Putamen (tissue), 1 donor: ENCODE results near the gene ZFPM1.

Experiments used
- DNase-seq: peaks from one replicate; pipeline ENCODE4 v3.0.0-alpha.2; 2016; ENCODE audit warnings: low spot score

ZFPM1 gene

DNA sequence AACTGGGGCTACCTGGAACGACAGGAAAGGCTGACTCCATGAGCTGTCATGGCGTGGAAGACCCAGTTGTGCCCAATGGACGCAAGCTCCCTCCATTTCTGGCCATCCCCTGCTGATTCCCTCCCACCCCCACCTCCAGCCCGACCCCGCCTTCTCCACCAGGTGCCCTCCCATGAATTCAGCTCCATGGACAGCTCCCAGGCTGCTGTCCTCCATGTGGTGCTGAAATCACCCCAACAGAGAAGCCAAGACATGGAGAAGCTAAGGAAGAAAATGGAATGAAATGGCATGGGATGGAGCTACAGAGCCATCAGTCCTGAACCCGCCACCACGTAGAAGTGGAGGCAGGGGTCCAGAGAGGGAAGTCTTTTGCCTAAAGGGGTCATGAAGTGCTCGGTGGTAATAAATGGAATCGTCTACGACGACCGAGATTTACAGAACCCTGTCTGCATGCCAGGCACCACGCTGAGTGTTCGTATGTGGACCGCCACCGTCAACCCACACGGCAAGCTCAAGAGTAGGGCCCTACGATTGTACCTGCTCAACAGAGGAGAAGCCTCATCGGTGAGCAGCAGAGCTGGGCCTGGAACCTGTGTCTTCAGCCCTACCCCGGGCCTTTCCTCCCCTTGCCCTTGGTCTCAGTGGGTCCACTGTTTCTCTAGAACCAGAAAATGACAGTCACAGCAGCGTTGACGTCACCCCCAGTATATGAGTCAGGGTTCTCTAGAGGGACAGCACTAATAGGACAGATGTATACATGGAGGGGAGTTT is 107.8 kb downstream of the ZFPM1 start:
- DNase-seq, result no peak

DNA sequence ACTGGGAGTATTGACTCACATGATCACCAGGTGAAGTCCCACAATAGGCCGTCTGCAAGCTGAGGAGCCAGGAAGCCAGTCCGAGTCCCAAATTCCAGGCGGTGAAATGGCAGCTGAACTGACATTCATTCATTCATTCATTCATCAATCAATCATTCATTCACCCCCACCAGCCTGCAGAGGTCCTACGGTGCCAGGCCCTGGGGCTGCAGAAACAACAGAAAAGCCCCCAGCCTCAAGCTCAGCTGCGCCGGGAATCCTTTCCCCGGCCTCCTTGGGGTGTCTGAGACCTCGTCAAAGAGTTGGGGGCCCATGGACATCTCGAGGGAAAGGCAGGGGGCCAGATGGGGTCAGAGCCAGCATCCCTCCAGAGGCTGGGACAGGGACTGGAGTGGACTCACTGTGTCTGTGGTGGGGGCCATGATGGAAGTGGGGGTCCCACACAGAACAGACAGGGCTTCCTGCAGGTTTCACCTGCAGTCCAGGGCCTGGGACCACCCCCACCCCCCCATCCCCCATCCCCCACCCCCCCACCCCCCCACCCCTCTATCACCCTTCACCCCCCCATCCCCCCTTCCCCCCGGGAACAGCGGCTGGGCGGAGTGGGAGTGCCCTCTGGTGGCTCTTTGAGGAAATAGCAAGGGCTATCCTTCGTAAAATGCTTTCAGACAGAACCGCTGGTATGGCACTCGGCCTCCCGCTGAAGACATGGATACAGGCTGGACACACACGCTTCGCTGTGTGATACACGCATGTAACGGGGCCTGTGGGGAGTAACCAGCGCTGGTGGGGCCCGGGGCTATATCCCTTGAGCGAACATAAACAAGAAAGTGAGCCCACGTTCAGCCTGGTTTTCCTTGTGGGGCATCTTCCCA is 108.6 kb downstream of the ZFPM1 start:
- peak; percentile 32 for DNase-seq

DNA sequence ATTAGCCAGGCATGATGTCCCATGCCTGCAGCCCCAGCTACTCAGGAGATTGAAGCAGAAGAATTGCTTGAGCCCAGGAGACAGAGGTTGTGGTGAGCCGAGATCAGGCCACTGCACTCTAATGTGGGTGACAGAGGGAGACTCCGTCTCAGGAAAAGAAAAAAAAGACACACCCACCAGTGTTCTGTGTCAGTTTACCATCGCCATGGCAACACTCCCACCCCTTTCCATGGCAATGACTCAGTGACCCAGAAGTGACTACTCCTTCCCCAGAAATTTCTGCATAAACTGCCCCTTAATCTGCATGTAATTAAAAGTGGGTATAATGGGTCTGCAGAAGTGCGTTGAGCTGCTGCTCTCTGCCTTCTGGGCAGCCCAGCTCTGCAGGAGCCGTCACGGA is 113.1 kb downstream of the ZFPM1 start:
- peak; percentile 57 for DNase-seq

DNA sequence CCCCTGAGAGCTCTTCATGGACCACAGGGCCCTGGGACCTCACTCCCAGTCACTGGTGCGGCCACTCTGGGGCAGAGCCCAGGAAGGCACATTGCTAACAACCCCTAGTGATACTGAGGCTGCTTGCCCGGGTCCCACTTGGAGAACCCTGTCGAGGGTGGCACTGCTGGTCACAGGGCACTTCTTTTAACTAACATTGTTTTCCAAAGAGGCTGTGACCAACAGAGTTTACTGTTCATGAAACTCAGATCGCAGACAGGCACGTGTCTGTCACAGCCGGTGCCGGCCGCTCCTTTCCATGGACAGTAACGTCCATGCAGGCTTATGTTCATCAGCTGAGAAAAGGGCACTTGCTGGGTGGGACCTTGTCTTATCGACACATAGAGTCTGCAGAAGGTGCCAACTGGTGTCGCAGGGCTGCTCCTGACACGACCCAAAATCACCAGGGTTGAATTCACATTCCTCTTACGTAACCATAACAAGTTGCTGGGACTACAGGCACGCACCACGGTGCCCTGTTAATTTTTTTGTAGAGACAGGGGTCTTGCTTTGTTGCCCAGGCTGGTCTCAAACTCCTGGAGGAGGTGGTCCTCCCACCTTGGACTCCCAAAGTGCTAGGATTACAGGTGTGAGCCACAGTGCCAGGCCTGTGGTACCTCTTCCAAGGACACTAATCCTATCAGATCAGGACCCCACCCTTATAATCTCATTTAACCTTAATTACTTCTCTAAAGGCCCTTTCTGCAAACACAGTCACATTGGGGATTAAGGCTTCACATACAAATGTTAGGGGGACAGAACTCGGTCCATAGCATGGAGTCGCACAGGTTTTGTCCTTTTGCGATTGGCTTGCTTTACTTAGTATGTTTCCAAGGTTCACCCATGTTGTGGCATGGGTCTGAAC is 115.9 kb downstream of the ZFPM1 start:
- DNase-seq, result no peak

DNA sequence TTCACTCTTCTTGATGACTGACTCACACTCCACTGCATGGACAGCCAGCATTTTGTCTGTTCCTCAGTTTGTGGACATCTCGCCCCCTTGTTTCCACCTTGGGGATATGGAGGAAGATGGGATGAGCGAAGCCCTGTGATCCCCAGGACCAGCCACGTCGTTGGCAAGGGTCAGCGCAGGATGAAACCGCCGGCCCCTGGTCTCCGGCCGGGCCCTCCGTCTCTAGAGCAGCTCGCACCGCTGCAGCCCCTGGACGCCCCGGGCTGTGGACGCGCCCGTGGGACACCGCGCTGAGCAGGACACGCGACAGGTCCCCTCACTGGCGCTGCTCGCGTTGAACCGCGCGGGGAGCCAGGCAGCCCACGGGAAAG is 116.5 kb downstream of the ZFPM1 start:
- no peak for DNase-seq

DNA sequence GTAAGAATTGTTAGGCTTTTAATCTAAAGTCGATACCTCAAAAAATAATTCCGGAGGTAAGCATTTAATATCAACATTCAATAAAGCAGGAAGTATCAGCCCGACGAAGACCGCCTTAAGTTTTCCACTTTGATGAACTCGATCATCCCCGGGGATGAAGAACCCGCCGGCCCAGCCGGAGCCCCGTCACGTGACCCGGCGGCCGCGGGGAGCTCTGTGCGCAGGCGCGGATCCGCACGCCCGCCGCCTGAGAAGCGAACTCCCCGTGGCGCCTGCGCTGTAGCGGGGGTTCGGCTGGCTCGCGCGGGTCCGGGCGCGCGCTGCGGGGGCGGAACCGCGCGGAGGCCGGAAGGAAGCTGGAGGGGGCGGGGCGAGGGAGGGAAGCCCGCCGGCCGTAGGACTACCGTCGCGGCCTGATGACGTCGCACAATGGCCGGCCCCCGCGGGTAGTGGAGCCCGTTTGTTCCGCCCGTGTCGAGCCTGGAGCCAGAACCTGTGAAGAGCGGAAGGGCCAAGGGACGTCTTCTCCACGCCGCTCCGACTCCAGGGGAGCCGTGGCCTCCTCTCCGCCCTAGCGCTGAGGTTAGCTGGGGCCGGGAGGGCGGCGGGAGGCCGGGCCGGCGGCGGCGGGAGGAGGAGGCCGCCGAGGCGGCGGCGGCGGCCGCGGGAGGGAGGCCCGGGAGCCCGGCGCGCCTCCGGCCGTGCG is 117.1 kb downstream of the ZFPM1 start, which contains the start of gene ZC3H18:
TSS of gene ZC3H18 (plus strand) at position 419 of the 706 bp plus-strand sequence. CDS start 6,721 bp downstream, outside the sequence.
- peak; percentile 96 for DNase-seq

DNA sequence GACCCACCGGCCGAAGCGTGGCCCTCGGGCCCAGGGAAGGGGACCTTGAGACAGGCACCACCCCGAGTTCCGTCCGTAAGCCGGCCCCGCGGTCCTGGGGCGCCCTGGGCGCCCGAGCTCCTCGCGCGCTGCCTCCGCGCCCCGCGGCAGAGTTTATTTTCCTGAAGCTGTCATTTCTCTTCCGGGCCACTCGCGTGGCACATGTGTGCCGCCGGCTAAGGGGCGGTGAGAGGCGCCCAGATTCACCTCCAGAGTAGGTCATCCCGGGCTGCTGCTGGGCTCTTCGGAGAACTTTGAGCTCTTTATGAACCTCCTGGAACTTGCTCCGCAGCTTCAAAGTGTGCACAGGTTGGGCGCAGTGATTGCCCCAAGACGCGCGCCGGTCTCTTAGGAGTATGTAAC is 117.6 kb downstream of the ZFPM1 start:
- no peak for DNase-seq

DNA sequence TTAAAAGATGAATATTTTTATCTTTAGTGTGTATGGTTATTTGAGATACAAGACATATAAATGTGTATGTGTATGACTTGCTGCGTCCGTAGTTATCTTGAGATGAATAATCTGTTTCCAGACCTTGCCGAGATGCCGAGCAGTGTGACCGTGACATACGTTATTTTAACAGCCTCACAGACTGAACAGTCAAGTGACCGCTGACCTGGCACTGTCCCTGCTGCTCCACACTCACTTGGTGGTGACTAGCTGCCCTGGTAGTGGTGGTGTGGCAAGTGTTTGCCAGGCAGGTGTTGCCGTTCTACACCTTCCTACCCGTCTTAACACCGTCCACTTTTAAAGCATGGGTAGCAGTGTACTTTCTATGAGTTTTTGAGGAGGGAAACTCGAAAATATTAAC is 122.2 kb downstream of the ZFPM1 start:
- DNase-seq, result no peak

DNA sequence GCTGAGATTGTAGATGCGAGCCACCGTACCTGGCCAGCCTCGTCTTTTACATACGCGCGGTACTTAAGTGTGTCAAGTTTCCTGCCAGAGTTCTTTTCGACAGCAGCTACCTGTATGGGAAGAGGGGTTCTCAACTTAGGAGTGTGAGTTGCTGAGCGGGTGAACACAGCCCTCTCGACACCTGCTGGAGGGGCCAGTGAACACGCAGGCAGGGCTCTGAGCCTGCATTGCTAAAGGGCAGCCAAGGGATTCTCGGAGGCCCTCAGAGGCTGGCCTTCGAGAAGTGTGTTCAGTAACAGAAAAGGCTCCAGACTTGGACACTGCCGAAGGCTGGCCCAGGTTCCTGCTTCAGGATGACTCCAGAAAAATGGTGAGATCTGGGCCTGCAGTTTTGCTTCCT is 123.2 kb downstream of the ZFPM1 start:
- no peak for DNase-seq

DNA sequence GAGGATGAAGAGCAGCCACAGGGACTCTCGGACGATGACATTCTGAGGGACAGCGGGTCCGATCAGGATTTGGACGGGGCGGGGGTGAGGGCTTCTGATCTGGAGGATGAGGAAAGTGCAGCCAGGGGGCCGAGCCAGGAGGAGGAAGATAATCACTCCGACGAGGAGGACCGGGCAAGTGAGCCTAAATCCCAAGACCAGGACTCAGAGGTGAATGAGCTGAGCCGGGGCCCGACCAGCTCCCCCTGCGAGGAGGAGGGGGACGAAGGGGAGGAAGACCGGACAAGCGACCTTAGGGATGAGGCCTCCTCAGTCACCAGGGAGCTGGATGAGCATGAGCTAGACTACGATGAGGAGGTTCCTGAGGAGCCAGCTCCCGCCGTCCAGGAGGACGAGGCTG is 124.1 kb downstream of the ZFPM1 start:
- no peak for DNase-seq

DNA sequence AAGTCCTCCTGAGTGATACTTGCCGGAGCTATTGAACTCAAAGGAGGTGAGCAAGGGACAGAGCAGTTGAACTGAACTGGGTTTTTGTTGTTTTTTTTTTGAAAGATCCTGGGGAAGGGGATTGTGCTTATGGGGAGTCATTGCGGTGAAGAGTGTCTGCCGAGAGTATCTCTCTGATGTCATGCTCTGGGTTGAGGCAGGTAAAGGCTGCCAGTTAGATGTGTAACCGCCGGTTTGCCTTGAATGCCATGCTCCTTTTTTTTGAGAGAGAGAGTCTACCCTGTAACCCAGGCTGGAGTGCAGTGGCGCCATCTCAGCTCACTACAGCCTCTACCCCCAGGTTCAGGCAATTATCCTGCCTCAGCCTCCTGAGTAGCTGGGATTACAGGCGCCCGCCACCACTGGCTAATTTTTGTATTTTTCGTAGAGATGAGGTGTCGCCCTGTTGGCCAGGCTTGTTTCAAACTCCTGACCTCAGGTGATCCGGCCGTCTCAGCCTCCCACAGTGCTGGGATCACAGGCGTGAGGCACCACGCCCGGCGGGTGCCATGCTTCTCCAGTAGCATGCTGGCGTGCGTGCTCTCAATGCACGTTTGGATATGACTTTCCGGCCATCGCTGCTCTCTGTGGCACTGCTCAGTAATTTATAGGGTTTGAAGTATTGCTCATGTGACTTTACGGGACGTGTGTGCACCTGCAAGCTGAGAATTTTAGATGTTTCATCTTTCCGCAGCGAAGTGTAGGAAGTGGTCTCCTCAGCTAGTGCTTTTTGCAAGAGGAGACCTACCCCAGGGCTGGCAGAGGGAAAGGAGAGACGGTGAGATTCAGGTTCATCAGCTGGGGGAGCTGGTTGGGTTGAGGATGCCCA is 125.6 kb downstream of the ZFPM1 start:
- DNase-seq, result no peak

DNA sequence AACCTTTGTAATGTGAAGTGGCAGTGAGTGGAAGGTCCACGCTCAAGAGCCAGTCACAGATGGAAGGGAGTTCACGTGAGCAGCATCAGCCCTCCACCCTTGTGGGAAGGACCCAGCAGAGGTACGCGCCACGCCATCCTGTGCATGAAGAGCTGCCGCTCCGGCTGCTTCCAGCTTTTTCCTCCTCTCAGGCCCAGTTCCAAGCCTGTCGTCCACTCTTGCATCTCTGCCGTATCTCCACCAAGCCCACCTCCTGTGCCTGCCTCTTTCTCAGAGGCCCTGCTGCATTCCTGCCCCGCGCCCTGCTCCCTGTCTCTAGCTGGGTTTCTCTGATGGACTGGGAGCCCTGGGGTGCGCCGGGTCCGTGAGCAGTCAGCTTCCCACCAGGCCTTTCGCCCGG is 127.3 kb downstream of the ZFPM1 start:
- DNase-seq, result no peak

DNA sequence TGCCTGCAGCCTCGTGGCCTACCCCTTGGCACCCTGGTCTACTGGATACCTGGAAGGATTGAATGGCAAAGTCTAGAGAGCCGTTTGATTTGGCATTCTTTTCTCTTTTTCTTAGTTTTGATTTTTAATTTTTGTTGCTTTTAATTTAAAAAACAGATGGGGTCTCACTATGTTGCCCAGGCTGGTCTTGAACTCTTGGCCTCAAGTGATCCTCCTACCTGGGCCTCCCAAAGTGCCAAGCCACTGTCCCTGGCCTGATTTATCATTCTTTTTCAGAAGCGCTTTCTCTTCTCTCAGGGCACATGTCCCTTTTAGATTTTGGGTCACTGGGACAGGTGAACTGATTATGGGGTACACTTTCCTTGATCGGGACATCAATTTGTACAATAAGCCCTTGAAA is 128.0 kb downstream of the ZFPM1 start:
- DNase-seq, result no peak

DNA sequence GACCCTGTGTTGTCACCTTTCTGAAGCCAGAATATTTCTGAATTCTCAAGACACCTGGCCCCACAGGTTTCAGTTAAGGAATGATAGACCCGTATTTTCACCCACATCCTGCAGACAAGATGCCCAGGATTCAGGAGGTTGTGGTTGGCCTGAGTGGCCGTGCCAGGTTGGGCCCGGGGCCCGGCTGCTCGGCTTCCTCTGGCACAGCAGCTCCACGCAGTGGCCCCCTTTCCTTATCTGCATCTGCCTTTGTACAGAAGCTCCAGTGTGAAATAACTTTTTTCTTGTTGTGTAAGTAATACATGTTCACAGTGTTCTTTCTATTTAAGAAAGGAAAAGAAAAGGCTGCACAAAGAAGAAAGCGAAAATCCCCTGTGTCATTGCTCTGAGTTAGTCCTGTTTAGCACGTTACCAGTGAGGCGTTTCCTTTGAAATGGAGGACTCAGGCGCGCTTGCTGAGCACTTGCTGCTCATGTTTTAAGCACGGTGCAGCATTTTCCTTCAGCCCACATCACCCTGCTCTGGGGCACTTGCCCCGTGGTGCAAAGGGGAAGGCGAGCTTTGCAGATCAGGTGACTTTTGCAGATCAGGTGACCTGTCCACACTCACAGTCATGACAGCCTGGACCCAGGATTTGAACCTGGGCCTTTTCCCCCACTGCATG is 130.0 kb downstream of the ZFPM1 start:
- DNase-seq, result no peak

DNA sequence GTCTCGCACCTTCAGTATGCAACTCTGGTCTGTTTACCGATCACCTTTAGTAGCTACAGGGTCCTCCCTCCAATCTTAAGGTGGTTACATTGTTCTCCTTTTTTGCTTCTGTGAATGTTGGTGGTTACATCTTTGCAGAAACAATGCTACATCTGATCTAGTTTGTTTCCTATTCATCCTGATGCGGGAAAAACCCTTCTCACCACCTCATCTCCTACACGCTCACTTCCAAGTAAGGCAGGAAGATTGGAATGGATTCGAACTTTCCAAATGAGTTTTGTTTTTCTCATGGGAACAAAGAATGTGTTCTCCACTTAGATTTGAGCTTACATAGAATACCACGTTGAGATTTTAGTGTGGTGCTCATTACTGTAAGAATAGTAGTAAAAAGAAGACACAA is 131.6 kb downstream of the ZFPM1 start:
- DNase-seq, result no peak

DNA sequence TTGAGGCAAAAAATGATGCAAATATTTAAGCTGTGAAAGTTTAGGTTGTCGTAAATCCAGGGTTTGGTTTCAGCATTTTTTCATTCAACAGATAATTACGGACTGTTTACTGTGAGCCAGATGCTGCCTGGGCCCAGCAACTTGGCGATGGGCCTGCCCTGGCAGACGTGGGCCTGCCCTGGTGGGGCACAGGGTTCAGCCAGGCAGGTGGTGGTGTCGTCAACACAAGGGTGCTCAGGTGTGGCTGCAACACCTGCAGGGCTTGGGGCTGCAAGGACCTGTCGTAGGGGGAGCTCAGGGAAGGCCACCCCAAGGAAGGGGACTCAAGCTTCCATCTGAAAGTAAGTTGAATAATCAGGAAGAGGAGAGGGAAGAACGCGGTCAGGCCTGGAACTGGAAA is 132.2 kb downstream of the ZFPM1 start:
- no peak for DNase-seq

DNA sequence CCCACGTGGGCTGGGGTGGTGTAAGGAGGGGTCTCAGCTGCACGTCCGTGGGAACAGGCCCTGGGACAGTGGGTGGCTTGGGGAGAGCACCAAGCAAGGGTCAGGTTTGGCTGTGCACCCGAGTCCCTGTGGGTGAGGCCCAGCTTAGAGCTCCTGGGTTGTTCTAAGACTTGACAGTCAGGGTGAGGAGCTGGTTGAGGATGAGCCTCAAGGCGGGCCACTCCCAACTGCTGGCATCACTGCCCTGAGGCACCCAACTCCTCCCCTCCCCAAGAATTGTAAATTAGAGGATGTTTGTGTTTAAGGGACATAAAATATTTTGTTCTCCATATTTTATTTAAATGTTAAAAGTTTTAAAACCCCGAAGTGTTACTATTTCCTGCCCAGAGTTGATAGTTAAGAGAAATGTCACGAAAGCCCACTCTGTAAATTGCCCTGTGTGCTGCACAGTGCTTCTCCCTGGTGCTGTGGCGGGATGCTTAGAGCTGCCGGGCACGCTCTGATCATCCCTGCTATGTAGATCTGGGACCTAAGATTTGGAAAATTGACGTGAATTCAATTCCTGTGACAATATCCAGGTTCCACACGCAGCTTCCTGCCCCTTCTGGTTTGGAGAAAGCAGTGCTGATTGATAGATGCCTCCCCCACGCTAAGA is 133.0 kb downstream of the ZFPM1 start:
- no peak for DNase-seq
